ENCODE results near the gene KIF3C.
"Not testable (repeated sequence)": the region's sequence is repeated elsewhere in the genome, so short reads cannot be mapped to it uniquely, and the experiment has no call there.

Gene KIF3C

GRCh38 chr2:25982273-25982967 lies at the start of gene KIF3C:
TSS of gene KIF3C (minus strand) at chr2:25982497. CDS start at chr2:25981917, 580 bp downstream.
- Histone ChIP-seq H3K9me3 (ENCODE audit: control insufficient read depth, low read length) (no peaks in the 10 kb centered on the region), H3K27me3 (replicated peaks; ENCODE audit: control insufficient read depth, insufficient read depth, low read length) (no peaks in the 10 kb centered on the region), H3K4me3 (ENCODE audit: low read length) (peak within 1 kb of the TSS; percentile 88), H3K9ac (ENCODE audit: low read length) (peak within 1 kb of the TSS; percentile 85), H3K4me1 (ENCODE audit: control insufficient read depth, insufficient read depth, low read length) (peaks cover 7% of the 10 kb centered on the region), H3K36me3 (ENCODE audit: control insufficient read depth, insufficient read depth, low read length, severe bottlenecking) (no peaks in the 10 kb centered on the region)
- peak; percentile 80 for DNase-seq (ENCODE audit: low read depth)

- not testable (repeated sequence) for H3K9me3 ChIP-seq (ENCODE audit: control insufficient read depth, low read length); H3K27me3 ChIP-seq (replicated peaks; ENCODE audit: control insufficient read depth, insufficient read depth, low read length); H3K4me3 ChIP-seq (ENCODE audit: low read length); H3K36me3 ChIP-seq (ENCODE audit: control insufficient read depth, insufficient read depth, low read length, severe bottlenecking); H3K4me1 ChIP-seq (ENCODE audit: control insufficient read depth, insufficient read depth, low read length); H3K9ac ChIP-seq (ENCODE audit: low read length); DNase-seq (ENCODE audit: low read depth)
Observed at GRCh38 chr2:26028083-26028482, 45.8 kb upstream of the KIF3C start.

- Histone ChIP-seq H3K4me1 (ENCODE audit: control insufficient read depth, insufficient read depth, low read length) (no peaks in the 10 kb centered on the region), H3K36me3 (ENCODE audit: control insufficient read depth, insufficient read depth, low read length, severe bottlenecking) (no peaks in the 10 kb centered on the region), H3K4me3 (ENCODE audit: low read length) (no peak overlapping the region), H3K9me3 (ENCODE audit: control insufficient read depth, low read length) (no peaks in the 10 kb centered on the region), H3K27me3 (replicated peaks; ENCODE audit: control insufficient read depth, insufficient read depth, low read length) (no peaks in the 10 kb centered on the region), H3K9ac (ENCODE audit: low read length) (no peak overlapping the region)
- no peak for DNase-seq (ENCODE audit: low read depth)
Observed at GRCh38 chr2:26025509-26025908, 43.2 kb upstream of the KIF3C start.

GRCh38 chr2:26024260-26024659 lies 42.0 kb upstream of the KIF3C start:
- no peaks in the 10 kb centered on the region for H3K9me3 ChIP-seq (ENCODE audit: control insufficient read depth, low read length)
- DNase-seq (ENCODE audit: low read depth) = no peak
- H3K27me3 ChIP-seq (replicated peaks; ENCODE audit: control insufficient read depth, insufficient read depth, low read length) = no peaks in the 10 kb centered on the region
- H3K36me3 ChIP-seq (ENCODE audit: control insufficient read depth, insufficient read depth, low read length, severe bottlenecking) = no peaks in the 10 kb centered on the region
- no peak overlapping the region for H3K9ac ChIP-seq (ENCODE audit: low read length)
- no peak overlapping the region for H3K4me3 ChIP-seq (ENCODE audit: low read length)
- H3K4me1 ChIP-seq (ENCODE audit: control insufficient read depth, insufficient read depth, low read length) = no peaks in the 10 kb centered on the region

GRCh38 chr2:26020231-26020640 lies 37.9 kb upstream of the KIF3C start:
- Histone ChIP-seq H3K27me3 (replicated peaks; ENCODE audit: control insufficient read depth, insufficient read depth, low read length) (no peaks in the 10 kb centered on the region), H3K36me3 (ENCODE audit: control insufficient read depth, insufficient read depth, low read length, severe bottlenecking) (no peaks in the 10 kb centered on the region), H3K9me3 (ENCODE audit: control insufficient read depth, low read length) (no peaks in the 10 kb centered on the region), H3K4me1 (ENCODE audit: control insufficient read depth, insufficient read depth, low read length) (peaks cover 25% of the 10 kb centered on the region), H3K9ac (ENCODE audit: low read length) (no peak overlapping the region), H3K4me3 (ENCODE audit: low read length) (no peak overlapping the region)
- no peak for DNase-seq (ENCODE audit: low read depth)

GRCh38 chr2:26018184-26019055 lies 36.1 kb upstream of the KIF3C start:
- Histone ChIP-seq H3K9me3 (ENCODE audit: control insufficient read depth, low read length) (no peaks in the 10 kb centered on the region), H3K27me3 (replicated peaks; ENCODE audit: control insufficient read depth, insufficient read depth, low read length) (no peaks in the 10 kb centered on the region), H3K4me3 (ENCODE audit: low read length) (peak overlapping the region; percentile 5), H3K4me1 (ENCODE audit: control insufficient read depth, insufficient read depth, low read length) (peaks cover 25% of the 10 kb centered on the region), H3K36me3 (ENCODE audit: control insufficient read depth, insufficient read depth, low read length, severe bottlenecking) (no peaks in the 10 kb centered on the region), H3K9ac (ENCODE audit: low read length) (peak overlapping the region; percentile 5)
- peak; percentile 82 for DNase-seq (ENCODE audit: low read depth)

GRCh38 chr2:26017464-26018183 lies 35.3 kb upstream of the KIF3C start:
- H3K9ac ChIP-seq (ENCODE audit: low read length) = no peak overlapping the region
- no peaks in the 10 kb centered on the region for H3K27me3 ChIP-seq (replicated peaks; ENCODE audit: control insufficient read depth, insufficient read depth, low read length)
- no peaks in the 10 kb centered on the region for H3K36me3 ChIP-seq (ENCODE audit: control insufficient read depth, insufficient read depth, low read length, severe bottlenecking)
- peaks cover 27% of the 10 kb centered on the region for H3K4me1 ChIP-seq (ENCODE audit: control insufficient read depth, insufficient read depth, low read length)
- no peaks in the 10 kb centered on the region for H3K9me3 ChIP-seq (ENCODE audit: control insufficient read depth, low read length)
- no peak for DNase-seq (ENCODE audit: low read depth)
- no peak overlapping the region for H3K4me3 ChIP-seq (ENCODE audit: low read length)

GRCh38 chr2:26016706-26017045 lies 34.4 kb upstream of the KIF3C start:
- not testable (repeated sequence) for H3K9me3 ChIP-seq (ENCODE audit: control insufficient read depth, low read length); H3K36me3 ChIP-seq (ENCODE audit: control insufficient read depth, insufficient read depth, low read length, severe bottlenecking); DNase-seq (ENCODE audit: low read depth); H3K27me3 ChIP-seq (replicated peaks; ENCODE audit: control insufficient read depth, insufficient read depth, low read length)
- Histone ChIP-seq H3K4me1 (ENCODE audit: control insufficient read depth, insufficient read depth, low read length) (peaks cover 37% of the 10 kb centered on the region), H3K9ac (ENCODE audit: low read length) (peak overlapping the region; percentile 65), H3K4me3 (ENCODE audit: low read length) (peak overlapping the region; percentile 51)

- H3K9me3 ChIP-seq (ENCODE audit: control insufficient read depth, low read length) = no peaks in the 10 kb centered on the region
- peaks cover 38% of the 10 kb centered on the region for H3K4me1 ChIP-seq (ENCODE audit: control insufficient read depth, insufficient read depth, low read length)
- peak; percentile 47 for DNase-seq (ENCODE audit: low read depth)
- H3K27me3 ChIP-seq (replicated peaks; ENCODE audit: control insufficient read depth, insufficient read depth, low read length) = no peaks in the 10 kb centered on the region
- H3K36me3 ChIP-seq (ENCODE audit: control insufficient read depth, insufficient read depth, low read length, severe bottlenecking) = no peaks in the 10 kb centered on the region
- H3K9ac ChIP-seq (ENCODE audit: low read length) = peak overlapping the region; percentile 65
- peak overlapping the region; percentile 51 for H3K4me3 ChIP-seq (ENCODE audit: low read length)
Observed at GRCh38 chr2:26016012-26016705, 33.9 kb upstream of the KIF3C start.

- H3K4me3 ChIP-seq (ENCODE audit: low read length) = no peak overlapping the region
- no peak overlapping the region for H3K9ac ChIP-seq (ENCODE audit: low read length)
- no peaks in the 10 kb centered on the region for H3K9me3 ChIP-seq (ENCODE audit: control insufficient read depth, low read length)
- H3K36me3 ChIP-seq (ENCODE audit: control insufficient read depth, insufficient read depth, low read length, severe bottlenecking) = no peaks in the 10 kb centered on the region
- H3K27me3 ChIP-seq (replicated peaks; ENCODE audit: control insufficient read depth, insufficient read depth, low read length) = no peaks in the 10 kb centered on the region
- H3K4me1 ChIP-seq (ENCODE audit: control insufficient read depth, insufficient read depth, low read length) = peaks cover 46% of the 10 kb centered on the region
- no peak for DNase-seq (ENCODE audit: low read depth)
Observed at GRCh38 chr2:26013668-26014067, 31.4 kb upstream of the KIF3C start.
